WTC11 (cell line): ENCODE data around the gene VAMP4.

ENCODE experiments used
- CBFB ChIP-seq: sonication (generic); formaldehyde crosslinking; IDR thresholded peaks from 2 replicates; pipeline ENCODE4 v1.8.1; 2022; ENCODE audit warnings: mild to moderate bottlenecking, low read depth, missing genetic modification reagents
- ESRRA ChIP-seq: sonication (generic); formaldehyde crosslinking; IDR thresholded peaks from 2 replicates; pipeline ENCODE4 v1.8.1; 2022; ENCODE audit warnings: mild to moderate bottlenecking, missing genetic modification reagents, borderline replicate concordance
- ETV6 ChIP-seq: sonication (generic); formaldehyde crosslinking; IDR thresholded peaks from 2 replicates; pipeline ENCODE4 v1.8.1; 2022; ENCODE audit warnings: mild to moderate bottlenecking, missing genetic modification reagents
- JUN ChIP-seq: sonication (generic); formaldehyde crosslinking; IDR thresholded peaks from 2 replicates; pipeline ENCODE4 v1.8.0; 2023; ENCODE audit warnings: mild to moderate bottlenecking, missing genetic modification reagents
- NFE2L1 ChIP-seq: sonication (generic); formaldehyde crosslinking; IDR thresholded peaks from 2 replicates; pipeline ENCODE4 v1.8.1; 2023; ENCODE audit warnings: missing genetic modification reagents
- SMAD3 ChIP-seq: sonication (generic); formaldehyde crosslinking; IDR thresholded peaks from 2 replicates; pipeline ENCODE4 v1.8.0; 2022; ENCODE audit warnings: missing genetic modification reagents, mild to moderate bottlenecking, borderline replicate concordance
- TF ChIP-seq, protein P1 (sequence below): fragments of 200-600 bp; IDR thresholded peaks from 2 replicates; pipeline ENCODE4 v1.8.0; 2022; ENCODE audit warnings: antibody characterized with exemption
- TF ChIP-seq, protein P2 (sequence below): sonication (generic); formaldehyde crosslinking; IDR thresholded peaks from 2 replicates; pipeline ENCODE4 v1.8.1; 2023; ENCODE audit warnings: mild to moderate bottlenecking, missing genetic modification reagents, borderline replicate concordance
- TF ChIP-seq, protein P3 (sequence below): sonication (generic); formaldehyde crosslinking; IDR thresholded peaks from 2 replicates; pipeline ENCODE4 v1.8.1; 2023; ENCODE audit warnings: mild to moderate bottlenecking, missing genetic modification reagents, moderate library complexity
- TF ChIP-seq, protein P4 (sequence below): sonication (generic); formaldehyde crosslinking; IDR thresholded peaks from 2 replicates; pipeline ENCODE4 v1.8.0; 2022; ENCODE audit warnings: mild to moderate bottlenecking, missing genetic modification reagents
- TF ChIP-seq, protein P5 (sequence below): sonication (generic); formaldehyde crosslinking; IDR thresholded peaks from 2 replicates; pipeline ENCODE4 v1.8.0; 2022; ENCODE audit warnings: mild to moderate bottlenecking, missing genetic modification reagents

DNA sequence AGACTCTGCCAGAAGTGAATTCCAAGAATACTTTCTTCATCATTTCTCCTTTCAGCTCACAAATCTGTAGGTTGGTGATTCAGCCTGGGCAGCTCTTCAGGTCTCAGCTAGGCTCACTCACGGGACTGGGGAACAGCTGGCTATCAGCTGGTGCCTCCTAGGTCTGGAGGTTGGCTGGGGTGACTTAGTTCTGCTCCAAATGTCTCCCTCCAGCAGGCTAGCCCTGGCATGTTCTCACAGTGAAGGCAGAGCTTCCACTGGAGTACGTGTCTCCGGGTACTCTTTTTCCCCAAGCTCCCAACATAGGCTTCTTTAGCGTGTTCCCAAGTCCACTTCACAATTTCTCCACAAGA, 12.5 kb upstream of the VAMP4 start:
- TF ChIP-seq JUN (CRISPR knock-in tag) (no peak), ETV6 (CRISPR knock-in tag) (no peak), NFE2L1 (CRISPR knock-in tag) (no peak), SMAD3 (CRISPR knock-in tag) (no peak), CBFB (CRISPR knock-in tag) (no peak), ESRRA (no peak)
- TF ChIP-seq, protein P1, sequence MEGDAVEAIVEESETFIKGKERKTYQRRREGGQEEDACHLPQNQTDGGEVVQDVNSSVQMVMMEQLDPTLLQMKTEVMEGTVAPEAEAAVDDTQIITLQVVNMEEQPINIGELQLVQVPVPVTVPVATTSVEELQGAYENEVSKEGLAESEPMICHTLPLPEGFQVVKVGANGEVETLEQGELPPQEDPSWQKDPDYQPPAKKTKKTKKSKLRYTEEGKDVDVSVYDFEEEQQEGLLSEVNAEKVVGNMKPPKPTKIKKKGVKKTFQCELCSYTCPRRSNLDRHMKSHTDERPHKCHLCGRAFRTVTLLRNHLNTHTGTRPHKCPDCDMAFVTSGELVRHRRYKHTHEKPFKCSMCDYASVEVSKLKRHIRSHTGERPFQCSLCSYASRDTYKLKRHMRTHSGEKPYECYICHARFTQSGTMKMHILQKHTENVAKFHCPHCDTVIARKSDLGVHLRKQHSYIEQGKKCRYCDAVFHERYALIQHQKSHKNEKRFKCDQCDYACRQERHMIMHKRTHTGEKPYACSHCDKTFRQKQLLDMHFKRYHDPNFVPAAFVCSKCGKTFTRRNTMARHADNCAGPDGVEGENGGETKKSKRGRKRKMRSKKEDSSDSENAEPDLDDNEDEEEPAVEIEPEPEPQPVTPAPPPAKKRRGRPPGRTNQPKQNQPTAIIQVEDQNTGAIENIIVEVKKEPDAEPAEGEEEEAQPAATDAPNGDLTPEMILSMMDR: no peak
- TF ChIP-seq, protein P2, sequence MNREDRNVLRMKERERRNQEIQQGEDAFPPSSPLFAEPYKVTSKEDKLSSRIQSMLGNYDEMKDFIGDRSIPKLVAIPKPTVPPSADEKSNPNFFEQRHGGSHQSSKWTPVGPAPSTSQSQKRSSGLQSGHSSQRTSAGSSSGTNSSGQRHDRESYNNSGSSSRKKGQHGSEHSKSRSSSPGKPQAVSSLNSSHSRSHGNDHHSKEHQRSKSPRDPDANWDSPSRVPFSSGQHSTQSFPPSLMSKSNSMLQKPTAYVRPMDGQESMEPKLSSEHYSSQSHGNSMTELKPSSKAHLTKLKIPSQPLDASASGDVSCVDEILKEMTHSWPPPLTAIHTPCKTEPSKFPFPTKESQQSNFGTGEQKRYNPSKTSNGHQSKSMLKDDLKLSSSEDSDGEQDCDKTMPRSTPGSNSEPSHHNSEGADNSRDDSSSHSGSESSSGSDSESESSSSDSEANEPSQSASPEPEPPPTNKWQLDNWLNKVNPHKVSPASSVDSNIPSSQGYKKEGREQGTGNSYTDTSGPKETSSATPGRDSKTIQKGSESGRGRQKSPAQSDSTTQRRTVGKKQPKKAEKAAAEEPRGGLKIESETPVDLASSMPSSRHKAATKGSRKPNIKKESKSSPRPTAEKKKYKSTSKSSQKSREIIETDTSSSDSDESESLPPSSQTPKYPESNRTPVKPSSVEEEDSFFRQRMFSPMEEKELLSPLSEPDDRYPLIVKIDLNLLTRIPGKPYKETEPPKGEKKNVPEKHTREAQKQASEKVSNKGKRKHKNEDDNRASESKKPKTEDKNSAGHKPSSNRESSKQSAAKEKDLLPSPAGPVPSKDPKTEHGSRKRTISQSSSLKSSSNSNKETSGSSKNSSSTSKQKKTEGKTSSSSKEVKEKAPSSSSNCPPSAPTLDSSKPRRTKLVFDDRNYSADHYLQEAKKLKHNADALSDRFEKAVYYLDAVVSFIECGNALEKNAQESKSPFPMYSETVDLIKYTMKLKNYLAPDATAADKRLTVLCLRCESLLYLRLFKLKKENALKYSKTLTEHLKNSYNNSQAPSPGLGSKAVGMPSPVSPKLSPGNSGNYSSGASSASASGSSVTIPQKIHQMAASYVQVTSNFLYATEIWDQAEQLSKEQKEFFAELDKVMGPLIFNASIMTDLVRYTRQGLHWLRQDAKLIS: no peak
- TF ChIP-seq, protein P3, sequence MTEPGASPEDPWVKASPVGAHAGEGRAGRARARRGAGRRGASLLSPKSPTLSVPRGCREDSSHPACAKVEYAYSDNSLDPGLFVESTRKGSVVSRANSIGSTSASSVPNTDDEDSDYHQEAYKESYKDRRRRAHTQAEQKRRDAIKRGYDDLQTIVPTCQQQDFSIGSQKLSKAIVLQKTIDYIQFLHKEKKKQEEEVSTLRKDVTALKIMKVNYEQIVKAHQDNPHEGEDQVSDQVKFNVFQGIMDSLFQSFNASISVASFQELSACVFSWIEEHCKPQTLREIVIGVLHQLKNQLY (CRISPR knock-in tag): no peak
- TF ChIP-seq, protein P4, sequence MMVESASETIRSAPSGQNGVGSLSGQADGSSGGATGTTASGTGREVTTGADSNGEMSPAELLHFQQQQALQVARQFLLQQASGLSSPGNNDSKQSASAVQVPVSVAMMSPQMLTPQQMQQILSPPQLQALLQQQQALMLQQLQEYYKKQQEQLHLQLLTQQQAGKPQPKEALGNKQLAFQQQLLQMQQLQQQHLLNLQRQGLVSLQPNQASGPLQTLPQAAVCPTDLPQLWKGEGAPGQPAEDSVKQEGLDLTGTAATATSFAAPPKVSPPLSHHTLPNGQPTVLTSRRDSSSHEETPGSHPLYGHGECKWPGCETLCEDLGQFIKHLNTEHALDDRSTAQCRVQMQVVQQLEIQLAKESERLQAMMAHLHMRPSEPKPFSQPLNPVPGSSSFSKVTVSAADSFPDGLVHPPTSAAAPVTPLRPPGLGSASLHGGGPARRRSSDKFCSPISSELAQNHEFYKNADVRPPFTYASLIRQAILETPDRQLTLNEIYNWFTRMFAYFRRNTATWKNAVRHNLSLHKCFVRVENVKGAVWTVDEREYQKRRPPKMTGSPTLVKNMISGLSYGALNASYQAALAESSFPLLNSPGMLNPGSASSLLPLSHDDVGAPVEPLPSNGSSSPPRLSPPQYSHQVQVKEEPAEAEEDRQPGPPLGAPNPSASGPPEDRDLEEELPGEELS: no peak
- TF ChIP-seq, protein P5, sequence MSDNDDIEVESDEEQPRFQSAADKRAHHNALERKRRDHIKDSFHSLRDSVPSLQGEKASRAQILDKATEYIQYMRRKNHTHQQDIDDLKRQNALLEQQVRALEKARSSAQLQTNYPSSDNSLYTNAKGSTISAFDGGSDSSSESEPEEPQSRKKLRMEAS (CRISPR knock-in tag): no peak
